Fibroblast of peridontal ligament (primary cell): ENCODE measurements around the gene CP.
"Not testable (repeated sequence)": the region's sequence is repeated elsewhere in the genome, so short reads cannot be mapped to it uniquely, and the experiment has no call there.

ENCODE experiments used
- DNase-seq: peaks from one replicate; pipeline ENCODE4 v3.0.0-alpha.2; 2010; ENCODE audit errors: extremely low read depth

Gene CP

GRCh38 chr3:149221783-149222517, at the start of gene CP:
TSS of gene CP (minus strand) at chr3:149221829. CDS start at chr3:149221792, 37 bp downstream.
- peak; percentile 10 for DNase-seq

GRCh38 chr3:149270180-149270579, 48.6 kb upstream of the CP start:
- DNase-seq, result peak; percentile 51

DNA sequence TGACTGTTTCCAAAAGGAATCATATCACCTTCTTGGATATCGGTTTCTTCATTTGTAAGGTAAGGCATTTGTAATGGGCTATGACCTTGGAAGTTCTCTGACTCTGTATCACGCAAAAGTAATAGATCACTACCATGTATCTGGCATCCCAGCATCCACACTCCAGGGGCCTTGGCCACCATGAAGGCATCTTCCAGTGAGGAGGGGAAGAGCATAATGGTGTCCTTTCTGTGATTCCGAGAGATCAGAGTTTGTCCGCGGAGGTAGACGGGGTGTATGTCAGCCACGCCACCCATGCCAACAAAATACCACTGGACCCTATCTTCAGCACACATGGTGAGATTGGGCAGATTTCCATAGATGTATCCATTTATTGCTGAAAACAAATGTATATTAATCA, 48.1 kb upstream of the CP start:
- DNase-seq, result no peak

DNA sequence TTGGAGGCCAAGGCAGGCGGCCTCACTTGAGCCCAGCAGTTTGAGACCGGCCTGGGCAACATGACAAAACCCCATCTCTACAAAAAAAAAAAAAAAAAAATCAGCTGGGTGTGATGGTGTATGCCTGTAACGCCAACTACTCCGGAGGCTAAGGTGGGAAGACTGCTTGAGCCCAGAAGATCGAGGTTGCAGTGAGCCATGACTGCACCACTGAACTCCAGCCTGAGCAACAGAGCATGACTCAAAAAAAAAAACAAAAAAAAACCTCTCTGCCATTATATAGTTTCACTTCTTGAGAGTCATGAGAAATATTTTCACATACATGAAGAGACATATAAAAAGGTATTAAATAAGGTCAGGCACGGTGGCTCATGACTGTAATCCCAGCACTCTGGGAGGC, 45.9 kb upstream of the CP start:
- DNase-seq, result no peak

DNA sequence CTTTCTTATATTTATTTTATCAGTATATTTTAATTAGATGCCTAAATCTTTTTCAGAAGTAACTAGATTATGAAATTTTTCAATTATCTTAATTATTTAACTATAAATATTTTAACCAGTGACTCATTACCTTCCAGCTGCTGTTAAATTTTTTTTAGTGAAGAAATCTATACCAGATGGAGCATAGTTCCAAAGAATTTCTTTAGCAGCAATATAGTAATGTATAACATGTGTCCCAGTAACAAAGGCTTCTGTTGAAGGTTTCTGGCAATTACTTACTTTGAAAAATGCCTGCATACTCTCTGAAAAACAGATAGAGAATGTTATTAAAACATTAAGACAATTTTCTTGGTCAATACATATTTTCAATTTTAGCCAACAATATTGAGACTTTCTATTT, 45.1 kb upstream of the CP start:
- peak; percentile 76 for DNase-seq

GRCh38 chr3:149263856-149264255, 42.2 kb upstream of the CP start:
- no peak for DNase-seq

- no peak for DNase-seq
Observed at GRCh38 chr3:149258714-149259113, 37.1 kb upstream of the CP start.

DNA sequence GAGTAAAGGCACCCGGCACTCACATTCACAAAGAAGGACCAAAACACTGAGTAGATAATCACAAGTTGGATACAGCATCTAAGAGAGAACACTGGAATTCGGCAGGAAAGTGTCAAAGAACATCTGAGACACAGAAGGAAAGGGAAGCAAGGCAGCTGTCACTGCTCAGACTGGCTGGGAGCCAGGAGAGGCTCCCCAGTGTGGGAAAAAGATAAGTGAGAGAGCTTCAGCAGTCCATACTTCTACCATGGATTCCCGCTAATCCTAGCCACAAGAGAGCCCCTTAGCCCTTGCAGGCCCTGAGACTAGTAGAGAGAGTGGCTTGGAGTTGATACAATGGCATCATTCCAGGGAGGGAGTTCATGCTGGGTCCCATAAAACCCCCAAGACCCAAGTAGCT, 36.7 kb upstream of the CP start:
- no peak for DNase-seq

- DNase-seq, result no peak
Observed at GRCh38 chr3:149252272-149252671, 30.6 kb upstream of the CP start.

GRCh38 chr3:149251186-149251585, 29.6 kb upstream of the CP start:
- DNase-seq, result no peak

DNA sequence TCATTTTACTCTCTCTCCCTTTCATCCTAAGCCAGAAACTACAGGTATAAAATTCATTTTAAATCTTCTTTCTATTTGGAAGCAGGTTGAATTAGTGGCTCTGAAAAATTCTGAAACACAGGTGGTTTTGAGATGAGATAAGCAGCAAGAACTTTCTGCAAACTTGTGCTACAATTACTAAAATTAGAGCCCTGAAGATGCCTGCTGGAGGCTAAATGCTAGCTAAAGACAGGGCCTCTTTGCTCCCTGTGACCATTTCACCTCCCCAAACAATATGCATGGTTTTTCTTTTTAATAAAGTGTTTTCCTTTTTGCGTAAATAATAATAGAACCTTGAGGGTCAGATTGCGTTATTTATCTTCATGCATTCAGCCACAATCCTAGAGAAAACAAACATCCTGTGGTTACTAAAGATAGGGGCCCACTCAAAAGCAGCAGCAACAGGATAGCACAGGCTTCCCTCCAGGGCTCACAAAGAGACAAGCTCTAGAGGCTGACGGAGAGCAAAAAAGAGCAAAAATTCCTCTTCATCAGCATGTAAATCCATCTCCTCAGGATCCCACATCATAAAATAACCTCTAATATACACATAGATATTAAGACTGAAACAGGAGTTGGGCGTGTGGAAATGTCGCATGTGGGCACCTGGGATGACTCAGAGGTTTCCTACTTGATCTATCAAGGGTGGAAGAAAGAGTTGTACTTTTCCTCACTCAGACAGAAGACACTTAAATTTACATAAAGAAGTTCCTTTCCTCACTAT, 26.5 kb upstream of the CP start:
- DNase-seq, result no peak

DNA sequence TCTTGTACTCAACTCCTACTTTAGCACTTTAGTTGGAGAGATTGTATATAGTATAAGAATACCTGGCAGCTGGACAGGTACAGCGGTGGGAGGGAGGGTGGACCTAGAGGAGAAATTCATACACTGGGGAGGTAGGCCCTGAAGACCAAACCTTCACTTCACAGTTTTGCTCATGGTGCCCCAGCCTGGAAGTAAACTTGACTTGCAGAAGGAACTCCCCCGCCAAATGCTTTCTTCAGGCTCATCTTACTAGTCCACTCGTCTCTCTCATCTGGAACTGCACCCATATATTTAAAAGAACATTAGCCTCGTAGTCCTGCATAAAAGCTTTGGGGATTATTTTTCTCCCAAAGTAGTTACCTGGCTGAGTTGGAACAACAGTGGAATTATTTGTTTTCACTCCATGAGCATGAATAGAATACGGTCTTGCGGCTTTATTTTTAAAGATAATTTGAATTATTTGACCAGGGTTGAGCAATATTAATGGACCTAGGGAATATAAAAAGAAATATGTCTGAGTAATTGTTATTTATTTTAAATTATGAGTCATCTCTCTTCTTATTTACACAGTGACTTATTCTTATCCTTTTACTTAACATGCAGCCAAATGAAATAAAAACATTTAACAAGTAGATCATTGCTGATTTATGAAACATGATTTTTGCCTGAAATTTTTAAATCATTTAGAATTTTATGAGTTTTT, 25.5 kb upstream of the CP start:
- no peak for DNase-seq

DNA sequence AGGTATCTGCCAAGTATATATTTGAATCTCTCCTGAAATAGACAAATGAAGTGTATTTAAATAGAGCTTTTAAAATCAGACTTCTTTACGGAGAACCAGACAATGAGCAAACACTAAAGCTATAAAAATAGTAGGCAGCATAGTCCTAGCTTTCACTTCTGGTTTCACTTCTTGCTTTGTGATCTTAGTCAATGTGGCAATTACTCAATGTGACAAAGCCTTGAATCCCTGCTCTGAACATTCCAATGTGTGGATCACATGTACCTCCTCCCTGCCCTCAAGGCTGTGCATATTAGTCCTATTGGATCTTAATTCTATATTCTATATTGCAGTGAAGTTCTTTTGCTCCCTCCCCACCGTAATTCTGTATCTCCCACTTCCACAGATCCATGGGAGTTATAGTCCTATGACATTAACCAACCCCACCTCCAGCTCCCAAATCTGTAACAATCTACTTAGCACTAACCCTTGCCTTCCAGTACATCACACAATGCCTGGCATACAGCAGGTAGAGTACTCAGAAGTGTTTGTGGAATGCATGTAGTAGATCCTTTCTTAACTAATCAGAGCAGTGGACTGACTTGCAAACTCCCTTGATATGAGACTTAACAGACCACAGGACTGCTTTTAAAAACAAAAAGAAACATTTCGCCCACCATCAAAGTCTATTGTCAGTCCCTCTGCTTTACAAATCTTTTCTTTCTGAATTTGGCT, 24.3 kb upstream of the CP start:
- peak; percentile 43 for DNase-seq

DNA sequence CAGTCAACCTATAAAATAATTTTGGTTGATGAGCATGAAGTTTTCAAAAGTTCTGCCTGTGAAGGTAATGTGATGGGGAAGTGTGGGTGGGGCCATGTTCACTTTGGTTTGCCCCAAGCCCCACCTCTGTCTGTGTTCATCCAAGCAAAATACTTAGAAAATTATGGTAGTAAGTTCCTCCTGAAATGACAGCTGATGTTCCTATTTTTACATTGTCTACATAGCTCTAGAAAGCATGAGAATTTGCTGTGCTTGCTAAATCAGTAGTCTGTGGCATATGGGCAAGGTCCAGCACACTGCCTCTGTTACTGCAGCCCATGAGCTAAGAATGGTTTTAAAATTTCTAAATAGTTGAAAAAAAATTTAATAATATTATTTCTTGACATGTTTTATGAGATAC, 21.9 kb upstream of the CP start:
- no peak for DNase-seq

DNA sequence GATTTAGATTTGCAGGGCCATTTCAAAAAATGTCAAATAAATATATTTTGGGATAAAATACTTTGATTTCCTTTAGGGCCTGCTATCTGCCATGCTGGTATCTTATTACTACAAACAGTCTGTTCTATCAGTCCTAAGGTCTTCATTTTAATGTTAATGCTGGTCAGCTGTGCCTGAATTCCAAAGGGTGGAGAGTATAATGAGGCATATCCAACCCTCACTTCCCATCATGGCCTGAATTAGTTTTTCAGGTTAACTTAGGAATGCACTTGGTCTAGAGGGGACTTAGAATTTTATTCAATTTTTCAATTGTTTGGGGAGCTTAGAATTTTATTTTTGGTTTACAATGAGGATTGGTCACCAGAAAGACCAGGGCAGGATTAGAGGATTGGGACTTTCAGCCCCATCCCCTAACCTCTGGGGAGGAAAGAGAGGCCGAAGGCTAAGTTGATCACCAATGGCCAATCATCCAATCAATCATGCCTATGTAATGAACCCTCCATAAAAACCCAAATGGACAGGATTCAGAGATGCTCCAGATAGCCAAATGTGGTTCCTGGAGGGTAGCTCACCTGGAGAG, 17.8 kb upstream of the CP start:
- DNase-seq, result no peak

DNA sequence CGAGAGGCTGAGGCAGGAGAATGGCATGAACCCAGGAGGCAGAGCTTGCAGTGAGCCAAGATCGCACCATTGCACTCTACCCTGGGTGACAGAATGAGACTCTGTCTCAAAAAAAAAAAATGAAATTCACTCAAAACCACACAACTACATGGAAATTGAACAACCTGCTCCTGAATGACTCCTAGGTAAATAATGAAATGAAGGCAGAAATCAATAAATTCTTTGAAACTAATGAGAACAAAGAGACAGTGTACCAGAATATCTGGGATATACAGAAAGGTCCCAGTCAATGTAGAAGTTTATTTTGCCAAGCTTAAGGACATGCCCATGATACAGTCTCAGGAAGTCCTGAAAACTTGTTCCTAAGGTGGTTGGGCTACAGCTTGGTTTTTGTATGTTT, 16.6 kb upstream of the CP start:
- not testable (repeated sequence) for DNase-seq

- DNase-seq, result no peak
Observed at GRCh38 chr3:149235599-149236424, 14.2 kb upstream of the CP start.

GRCh38 chr3:149234671-149235245, 13.1 kb upstream of the CP start:
- DNase-seq, result no peak

DNA sequence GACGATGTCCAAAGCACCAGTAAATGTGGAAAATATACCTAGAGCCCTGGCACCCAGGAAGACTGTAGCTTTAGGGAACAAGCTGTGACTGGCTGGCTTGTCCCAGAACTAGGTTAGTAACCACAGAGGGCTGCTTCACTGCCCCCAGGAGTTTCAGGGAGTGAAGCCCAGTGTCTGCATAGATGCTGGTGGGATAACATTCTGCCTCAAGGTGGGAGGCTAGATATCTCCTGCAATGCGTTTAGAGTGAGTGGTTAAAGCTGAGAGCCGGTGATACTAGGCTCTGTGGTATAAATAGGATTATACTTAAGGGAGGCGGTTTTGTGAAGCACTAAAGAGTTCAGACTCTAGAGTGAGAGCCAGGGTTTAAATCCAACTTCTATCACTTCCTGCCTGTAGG, 11.7 kb upstream of the CP start:
- no peak for DNase-seq

DNA sequence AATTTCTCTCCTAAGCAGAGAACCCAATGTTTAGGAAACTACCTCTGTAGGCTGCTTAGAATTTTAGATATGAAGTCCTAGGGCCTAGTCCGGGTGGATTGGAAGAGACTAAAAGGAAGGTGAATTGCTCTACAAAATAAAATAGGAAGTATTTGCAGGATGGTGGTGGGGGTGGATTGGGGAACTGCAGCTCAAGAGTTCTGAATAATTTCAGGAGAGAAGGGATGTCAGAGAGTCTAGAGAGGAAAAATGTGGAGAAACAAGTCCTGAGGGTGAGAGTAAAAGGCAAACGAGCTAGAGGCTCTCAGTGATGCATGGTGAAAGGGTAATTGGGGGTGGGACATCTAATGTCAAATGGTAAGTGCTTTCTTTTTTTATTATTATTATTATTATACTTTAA, 10.2 kb upstream of the CP start:
- DNase-seq, result no peak
